B cell (primary cell): Measurements from ENCODE around the gene CARD9. TPM values are rescaled to one million over a fixed set of nuclear protein-coding genes. Genes with fewer than 3 reads are reported as not detected.

Experiments
- ATAC-seq: fragments of 200-7000 bp; cut with Tn5 transposase; one replicate; pipeline ENCODE4 v1.10.0; 2021; ENCODE audit warnings: low read depth, mild to moderate bottlenecking, moderate number of reproducible peaks, moderate library complexity
- CTCF ChIA-PET: fragments of 350-600 bp; sonication (Branson Sonifier 250); formaldehyde crosslinking; loops from one replicate; lab custom pipeline; 2021; ENCODE audit warnings: antibody characterized with exemption, inconsistent platforms; lab: Charles Lee
- POLR2A ChIA-PET: fragments of 350-600 bp; sonication (Branson Sonifier 250); formaldehyde crosslinking; loops from one replicate; lab custom pipeline; 2021; ENCODE audit warnings: antibody characterized with exemption; lab: Charles Lee
- DNase-seq: peaks from one replicate; pipeline ENCODE4 v3.0.0; 2013
- H2AFZ ChIP-seq: 2 replicates; pipeline ENCODE4 v1.6.1; 2012; ENCODE audit warnings: mild to moderate bottlenecking, low read depth, low read length; ENCODE audit not compliant: insufficient read depth, poor library complexity, severe bottlenecking
- H3K27ac ChIP-seq, 2 donors: 1 replicate in 1 of 2; 2 replicates in 1 of 2; pipeline ENCODE4 v1.5.1; 2012 to 2013; ENCODE audit warnings: low read length in 2 of 2, mild to moderate bottlenecking in 2 of 2, moderate library complexity in 1 of 2
- H3K27me3 ChIP-seq, 4 experiments: fragments of 200-600 bp in 1 of 4; sonication (generic) in 1 of 4; replicated peaks in 1 of 4; 1 replicate in 2 of 4; 2 replicates in 2 of 4; pipeline versions ENCODE4 v1.6.1 to v1.7.0; 2013 to 2016; ENCODE audit warnings: low read length in 3 of 4, mild to moderate bottlenecking in 2 of 4, mixed read lengths in 1 of 4, moderate library complexity in 1 of 4; ENCODE audit not compliant: insufficient read depth in 4 of 4, control insufficient read depth in 3 of 4; ENCODE audit errors: control extremely low read depth in 1 of 4
- H3K36me3 ChIP-seq, 2 experiments: replicated peaks in 1 of 2; 1 replicate in 1 of 2; 2 replicates in 1 of 2; pipeline versions ENCODE4 v1.6.1 to v1.7.1; 2013; ENCODE audit warnings: low read length in 1 of 2; ENCODE audit not compliant: insufficient read depth in 2 of 2, control insufficient read depth in 1 of 2; ENCODE audit errors: control extremely low read depth in 1 of 2, extremely low read depth in 1 of 2
- H3K4me1 ChIP-seq, 2 donors: fragments of 200-600 bp in 1 of 2; sonication (generic) in 1 of 2; 1 replicate in 1 of 2; 2 replicates in 1 of 2; pipeline versions ENCODE4 v1.5.1 to v1.6.1; 2013 to 2017; ENCODE audit warnings: low read length in 2 of 2; ENCODE audit not compliant: control insufficient read depth in 2 of 2, insufficient read depth in 2 of 2
- H3K4me2 ChIP-seq: replicated peaks from 2 replicates; pipeline ENCODE3; 2012; ENCODE audit warnings: mild to moderate bottlenecking, low read depth, low read length; ENCODE audit not compliant: poor library complexity, severe bottlenecking
- H3K4me3 ChIP-seq, 5 experiments: fragments of 200-600 bp in 1 of 5; sonication (generic) in 1 of 5; 1 replicate in 3 of 5; 2 replicates in 2 of 5; pipeline versions ENCODE4 v1.5.1 to v1.7.0; 2011 to 2016; ENCODE audit warnings: low read length in 4 of 5, mild to moderate bottlenecking in 4 of 5, low read depth in 2 of 5, control low read depth in 1 of 5, moderate library complexity in 1 of 5; ENCODE audit not compliant: insufficient read depth in 1 of 5; ENCODE audit errors: control extremely low read depth in 1 of 5, extremely low read depth in 1 of 5
- H3K79me2 ChIP-seq: fragments of 200-600 bp; sonication (generic); one replicate; pipeline ENCODE4 v1.6.0; 2016; ENCODE audit warnings: low read length; ENCODE audit not compliant: control insufficient read depth, insufficient read depth
- H3K9ac ChIP-seq: fragments of 200-600 bp; sonication (generic); 2 replicates; pipeline ENCODE4 v1.6.1; 2017; ENCODE audit warnings: mild to moderate bottlenecking, low read length, moderate library complexity
- H3K9me3 ChIP-seq, 3 donors: one replicate each; pipeline versions ENCODE4 v1.6.1 to v1.7.1; 2013; ENCODE audit warnings: low read length in 2 of 3; ENCODE audit not compliant: control insufficient read depth in 2 of 3, insufficient read depth in 1 of 3; ENCODE audit errors: control extremely low read depth in 1 of 3
- H4K20me1 ChIP-seq: 2 replicates; pipeline ENCODE4 v1.6.0; 2012; ENCODE audit warnings: mild to moderate bottlenecking, low read length; ENCODE audit not compliant: insufficient read depth, control insufficient read depth, poor library complexity, severe bottlenecking
- H3K27ac Mint-ChIP-seq: one replicate; pipeline ENCODE4 v1.8.0; 2021; ENCODE audit warnings: mixed read lengths
- H3K27me3 Mint-ChIP-seq: one replicate; pipeline ENCODE4 v1.8.0; 2021; ENCODE audit warnings: mixed read lengths
- H3K4me1 Mint-ChIP-seq: one replicate; pipeline ENCODE4 v1.8.0; 2021; ENCODE audit warnings: mixed read lengths
- H3K4me3 Mint-ChIP-seq: one replicate; pipeline ENCODE4 v1.8.0; 2021; ENCODE audit warnings: mixed read lengths
- H3K9me3 Mint-ChIP-seq: one replicate; pipeline ENCODE4 v1.8.0; 2022; ENCODE audit warnings: mixed read lengths; ENCODE audit not compliant: insufficient read depth
- CTCF ChIP-seq: fragments of 200-600 bp; IDR thresholded peaks from one replicate; pipeline ENCODE4 v1.8.0; 2022; ENCODE audit warnings: antibody characterized with exemption, mild to moderate bottlenecking
- EZH2 ChIP-seq: IDR thresholded peaks from 2 replicates; pipeline ENCODE4 v1.6.1; 2012; ENCODE audit warnings: borderline replicate concordance, low read depth, mild to moderate bottlenecking, moderate library complexity, low read length; ENCODE audit not compliant: insufficient read depth, poor library complexity, severe bottlenecking
- whole genome bisulfite sequencing: methylation state at CpG from one replicate; pipeline ENCODE4 v1.1.5; 2013; ENCODE audit warnings: missing lambda C conversion rate; ENCODE audit not compliant: insufficient coverage; 5-methylcytosine and 5-hydroxymethylcytosine counted together
- intact Hi-C: fragments of 100-400 bp; cut with micrococcal nuclease; formaldehyde crosslinking; loops from one replicate; pipeline ENCODE4 v1.10.0; 2022
- polyA plus RNA-seq: library from polyadenylated mRNA; depleted of rRNA; stranded (reverse); fragments of >200 nt; gene quantifications from 2 replicates; pipeline ENCODE4 v1.2.3, GENCODE V29; 2012
- total RNA-seq, 2 donors: library from RNA; stranded (reverse); fragments of 120-200 nt in 1 of 2; gene quantifications; 1 replicate in 1 of 2; 2 replicates in 1 of 2; pipeline versions ENCODE4 v1.2.3 to v1.2.4, GENCODE V29; 2013 to 2022

Gene CARD9
- total and polyA plus RNA-seq, 2 donors (not counting 1 experiment from before 2014, with no cell fraction given): 0.57 to 1.1 TPM

GRCh38 chr9:136325358-136325757 is 48.1 kb downstream of the CARD9 start:
- ChIA-PET CTCF (no interaction called here), POLR2A (no interaction called here)
- Mint-ChIP-seq H3K27ac (no peak overlapping the region), H3K9me3 (no peaks in the 10 kb centered on the region), H3K27me3 (peaks cover 8% of the 10 kb centered on the region), H3K4me1 (peaks cover 7% of the 10 kb centered on the region), H3K4me3 (no peak overlapping the region)
- H3K27ac ChIP-seq: no peak overlapping the region
- H3K4me2 ChIP-seq: no peak overlapping the region
- TF ChIP-seq CTCF: no peak
- no peak for TF ChIP-seq EZH2
- H3K9me3 ChIP-seq: no peaks in the 10 kb centered on the region
- no peak overlapping the region for H2AFZ ChIP-seq
- H3K9ac ChIP-seq: no peak overlapping the region
- no peak for ATAC-seq
- no peaks in the 10 kb centered on the region for H3K36me3 ChIP-seq
- 90% methylated on average over 13 of the region's 13 CpGs for WGBS
- no peak overlapping the region for H3K4me3 ChIP-seq
- H3K4me1 ChIP-seq: peaks cover 22 to 31% of the 10 kb centered on the region in 2 donors
- H4K20me1 ChIP-seq: no peaks in the 10 kb centered on the region
- intact Hi-C loops: no loop called here
- peaks cover 0 to 27% (median 12%) of the 10 kb centered on the region in 4 experiments for H3K27me3 ChIP-seq
- no peak for DNase-seq
- H3K79me2 ChIP-seq: peaks cover 6% of the 10 kb centered on the region

GRCh38 chr9:136324501-136325300 is 48.8 kb downstream of the CARD9 start:
- H3K27ac ChIP-seq: no peak overlapping the region
- no peaks in the 10 kb centered on the region for H4K20me1 ChIP-seq
- ChIA-PET CTCF (interaction anchor here (1.0 to 1.3 kb wide), 2 partner anchors 12 to 38 kb away, joined by 3 read pairs; no protein-coding TSS in a partner anchor), POLR2A (no interaction called here)
- Mint-ChIP-seq H3K9me3 (no peaks in the 10 kb centered on the region), H3K27ac (no peak overlapping the region), H3K27me3 (peaks cover 8% of the 10 kb centered on the region), H3K4me1 (peaks cover 7% of the 10 kb centered on the region), H3K4me3 (no peak overlapping the region)
- peaks cover 0 to 27% (median 10%) of the 10 kb centered on the region in 4 experiments for H3K27me3 ChIP-seq
- no peak overlapping the region for H3K4me3 ChIP-seq
- H3K4me2 ChIP-seq: no peak overlapping the region
- TF ChIP-seq CTCF (no peak), EZH2 (no peak)
- no peaks in the 10 kb centered on the region for H3K9me3 ChIP-seq
- H2AFZ ChIP-seq: no peak overlapping the region
- 90% methylated on average over 19 of the region's 24 CpGs for WGBS
- DNase-seq: no peak
- peaks cover 22 to 31% of the 10 kb centered on the region in 2 donors for H3K4me1 ChIP-seq
- H3K79me2 ChIP-seq: no peaks in the 10 kb centered on the region
- ATAC-seq: no peak
- intact Hi-C loops: no loop called here
- no peak overlapping the region for H3K9ac ChIP-seq
- no peaks in the 10 kb centered on the region for H3K36me3 ChIP-seq
